ENCODE results near the gene PBX2.

The PBX2 gene

GRCh38 chr6:32203426-32204267 lies 13.6 kb upstream of the PBX2 start:
- Histone ChIP-seq H3K27ac (replicated peaks) (no peak overlapping the region), H3K27me3 (ENCODE audit: insufficient read depth, poor library complexity, severe bottlenecking) (no peaks in the 10 kb centered on the region)

GRCh38 chr6:32202186-32202585 lies 12.2 kb upstream of the PBX2 start:
- H3K4me3 ChIP-seq (replicated peaks; ENCODE audit: insufficient read depth, low read length) = no peak overlapping the region
- TF ChIP-seq SPI1 (IDR thresholded peaks at IDR 0.05; ENCODE audit: borderline replicate concordance, low read depth) (no peak), POLR2AphosphoS5 (IDR thresholded peaks at IDR 0.05; ENCODE audit: low read depth) (no peak)
- no peak overlapping the region for H3K27ac ChIP-seq (replicated peaks)
- H3K27me3 ChIP-seq (ENCODE audit: insufficient read depth, poor library complexity, severe bottlenecking) = no peaks in the 10 kb centered on the region
- DNase-seq (ENCODE audit: low read depth in 1 of 2, low spot score in 1 of 2) = no peak

More at GRCh38 chr6:32203426-32204267, 13.6 kb upstream of the PBX2 start:
- TF ChIP-seq CTCF (IDR thresholded peaks at IDR 0.05; ENCODE audit: insufficient read depth, low read length) = no peak
- TF ChIP-seq GABPA (IDR thresholded peaks at IDR 0.05; ENCODE audit: low read depth) = no peak
- TF ChIP-seq SPI1 (IDR thresholded peaks at IDR 0.05; ENCODE audit: borderline replicate concordance, low read depth) = no peak
- no peak for TF ChIP-seq POLR2AphosphoS5 (IDR thresholded peaks at IDR 0.05; ENCODE audit: low read depth)
- TF ChIP-seq REST (IDR thresholded peaks at IDR 0.05; ENCODE audit: insufficient replicate concordance, low read depth) = no peak
- no peak overlapping the region for H3K4me3 ChIP-seq (replicated peaks; ENCODE audit: insufficient read depth, low read length)
- DNase-seq (ENCODE audit: low read depth in 1 of 2, low spot score in 1 of 2) = no peak

- Histone ChIP-seq H3K27me3 (ENCODE audit: insufficient read depth, poor library complexity, severe bottlenecking) (no peaks in the 10 kb centered on the region), H3K4me3 (replicated peaks; ENCODE audit: insufficient read depth, low read length) (no peak overlapping the region), H3K27ac (replicated peaks) (no peak overlapping the region)
- DNase-seq (ENCODE audit: low read depth in 1 of 2, low spot score in 1 of 2) = no peak
- TF ChIP-seq SPI1 (IDR thresholded peaks at IDR 0.05; ENCODE audit: borderline replicate concordance, low read depth) = no peak
- no peak for TF ChIP-seq CTCF (IDR thresholded peaks at IDR 0.05; ENCODE audit: insufficient read depth, low read length)
- TF ChIP-seq POLR2AphosphoS5 (IDR thresholded peaks at IDR 0.05; ENCODE audit: low read depth) = no peak
- no peak for TF ChIP-seq GABPA (IDR thresholded peaks at IDR 0.05; ENCODE audit: low read depth)
- TF ChIP-seq REST (IDR thresholded peaks at IDR 0.05; ENCODE audit: insufficient replicate concordance, low read depth) = no peak
Observed at GRCh38 chr6:32200711-32201475, 10.9 kb upstream of the PBX2 start.

- no peak for DNase-seq (ENCODE audit: low read depth in 1 of 2, low spot score in 1 of 2)
- TF ChIP-seq POLR2AphosphoS5 (IDR thresholded peaks at IDR 0.05; ENCODE audit: low read depth) (no peak), CTCF (IDR thresholded peaks at IDR 0.05; ENCODE audit: insufficient read depth, low read length) (no peak), SPI1 (IDR thresholded peaks at IDR 0.05; ENCODE audit: borderline replicate concordance, low read depth) (no peak), REST (IDR thresholded peaks at IDR 0.05; ENCODE audit: insufficient replicate concordance, low read depth) (no peak), GABPA (IDR thresholded peaks at IDR 0.05; ENCODE audit: low read depth) (no peak)
- Histone ChIP-seq H3K27me3 (ENCODE audit: insufficient read depth, poor library complexity, severe bottlenecking) (no peaks in the 10 kb centered on the region), H3K27ac (replicated peaks) (no peak overlapping the region), H3K4me3 (replicated peaks; ENCODE audit: insufficient read depth, low read length) (no peak overlapping the region)
Observed at GRCh38 chr6:32198866-32199265, 8.9 kb upstream of the PBX2 start.
